HCT116 (cell line): ENCODE results near the gene KRTAP12-4. TPM values are rescaled to one million over a fixed set of nuclear protein-coding genes. Genes with fewer than 3 reads are reported as not detected.
"Not testable (repeated sequence)": the region's sequence is repeated elsewhere in the genome, so short reads cannot be mapped to it uniquely, and the experiment has no call there.

Experiments used
- ATAC-seq: fragments of 200-7000 bp; cut with Tn5 transposase; 2 replicates; pipeline ENCODE4 v1.9.1; 2020; ENCODE audit warnings: mild to moderate bottlenecking, moderate library complexity
- BruUV-seq: library from RNA; stranded (reverse); fragments of 400-500 nt; replicated peaks from 2 replicates; lab custom pipeline; 2021; lab: Mats Ljungman, UMichigan
- CTCF ChIA-PET: fragments of 300-600 bp; sonication (Branson Sonifier 250); formaldehyde crosslinking; loops from one replicate; lab custom pipeline; 2021; ENCODE audit warnings: antibody characterized with exemption; lab: Charles Lee
- POLR2A ChIA-PET: fragments of 300-600, 350-600 bp; sonication (Branson Sonifier 250); formaldehyde crosslinking; loops from one replicate; lab custom pipeline; 2021; ENCODE audit warnings: antibody characterized with exemption; lab: Charles Lee
- RAD21 ChIA-PET, 2 experiments: fragments of 300-600 bp; sonication (Branson Sonifier 250); formaldehyde crosslinking; loops; one replicate each; lab custom pipeline; 2023; ENCODE audit warnings: low total read pairs in 2 of 2; ENCODE audit not compliant: uncharacterized antibody in 2 of 2, unreplicated experiment in 2 of 2, low non-redundant PET in 1 of 2; lab: Charles Lee
- DNase-seq: peaks from one replicate; pipeline ENCODE4 v3.0.0-alpha.2; 2010; ENCODE audit warnings: low read depth, low spot score
- H2AFZ ChIP-seq: fragments of 200-600 bp; shearing (Covaris generic), sonication (generic); 2 replicates; pipeline ENCODE4 v1.6.1; 2017; ENCODE audit warnings: low read depth, mixed run types, mixed read lengths, antibody characterized with exemption, low read length; ENCODE audit not compliant: poor library complexity, severe bottlenecking
- H3K27ac ChIP-seq: 2 replicates; pipeline ENCODE4 v1.5.1; 2012; ENCODE audit warnings: low read depth, low read length
- H3K27me3 ChIP-seq: fragments of 200-600 bp; sonication (generic); 2 replicates; pipeline ENCODE4 v1.6.1; 2016; ENCODE audit warnings: mixed run types, low read length, mixed read lengths; ENCODE audit not compliant: insufficient read depth
- H3K36me3 ChIP-seq, 2 experiments: fragments of 200-500 bp in 1 of 2; fragments of 200-600 bp in 1 of 2; sonication (Bioruptor generic) in 1 of 2; sonication (generic) in 1 of 2; 2 replicates each; pipeline versions ENCODE4 v1.5.1 to v1.6.1; 2014 to 2016; ENCODE audit warnings: low read length in 2 of 2, inconsistent platforms in 1 of 2, mixed read lengths in 1 of 2, mixed run types in 1 of 2; ENCODE audit not compliant: insufficient read depth in 2 of 2, control insufficient read depth in 1 of 2
- H3K4me1 ChIP-seq, 2 experiments: fragments of 200-600 bp in 1 of 2; sonication (generic) in 1 of 2; 2 replicates each; pipeline versions ENCODE4 v1.5.1 to v1.6.1; 2012 to 2017; ENCODE audit warnings: low read length in 2 of 2, inconsistent platforms in 1 of 2, mild to moderate bottlenecking in 1 of 2, mixed read lengths in 1 of 2, mixed run types in 1 of 2, moderate library complexity in 1 of 2; ENCODE audit not compliant: insufficient read depth in 2 of 2, control insufficient read depth in 1 of 2
- H3K4me2 ChIP-seq: fragments of 200-600 bp; sonication (generic); 2 replicates; pipeline ENCODE4 v1.6.1; 2017; ENCODE audit warnings: mixed run types, low read length, mixed read lengths
- H3K4me3 ChIP-seq, 2 experiments: fragments of 200-600 bp in 1 of 2; sonication (generic) in 1 of 2; replicated peaks in 1 of 2; 2 replicates each; pipeline ENCODE4 v1.5.1; 2011 to 2016; ENCODE audit warnings: low read length in 2 of 2, control low read depth in 1 of 2, low read depth in 1 of 2, mild to moderate bottlenecking in 1 of 2, mixed read lengths in 1 of 2, mixed run types in 1 of 2
- H3K79me2 ChIP-seq: fragments of 200-600 bp; sonication (generic); 2 replicates; pipeline ENCODE4 v1.6.1; 2017; ENCODE audit warnings: mild to moderate bottlenecking, mixed run types, low read length, moderate library complexity, mixed read lengths; ENCODE audit not compliant: insufficient read depth
- H3K9ac ChIP-seq: fragments of 200-600 bp; sonication (generic); 2 replicates; pipeline ENCODE4 v1.6.1; 2016; ENCODE audit warnings: low read length, mixed read lengths
- H3K9me2 ChIP-seq: fragments of 200-600 bp; sonication (generic), shearing (Covaris generic); 2 replicates; pipeline ENCODE4 v1.6.1; 2017; ENCODE audit warnings: mixed run types, mild to moderate bottlenecking, moderate library complexity; ENCODE audit not compliant: insufficient read depth
- H3K9me3 ChIP-seq, 2 experiments: fragments of 200-500 bp in 1 of 2; fragments of 200-600 bp in 1 of 2; sonication (Bioruptor generic) in 1 of 2; sonication (generic) in 1 of 2; 2 replicates each; pipeline ENCODE4 v1.6.1; 2014 to 2017; ENCODE audit warnings: low read length in 2 of 2, mixed read lengths in 2 of 2, inconsistent platforms in 1 of 2, low read depth in 1 of 2, mild to moderate bottlenecking in 1 of 2, mixed run types in 1 of 2, moderate library complexity in 1 of 2; ENCODE audit not compliant: control insufficient read depth in 1 of 2, insufficient read depth in 1 of 2
- H4K20me1 ChIP-seq: fragments of 200-600 bp; sonication (generic), shearing (Covaris generic); 2 replicates; pipeline ENCODE4 v1.6.1; 2017; ENCODE audit warnings: mixed run types, mild to moderate bottlenecking, moderate library complexity; ENCODE audit not compliant: insufficient read depth
- ATF3 ChIP-seq: IDR thresholded peaks from 2 replicates; pipeline ENCODE4 v1.6.1; 2012
- CEBPB ChIP-seq: IDR thresholded peaks from 2 replicates; pipeline ENCODE4 v1.6.1; 2012; ENCODE audit warnings: low read depth
- EZH2phosphoT487 ChIP-seq: fragments of 200-600 bp; IDR thresholded peaks from 2 replicates; pipeline ENCODE4 v1.6.1; 2018; ENCODE audit warnings: antibody characterized with exemption, borderline replicate concordance
- FOSL1 ChIP-seq: IDR thresholded peaks from 2 replicates; pipeline ENCODE4 v1.6.1; 2012; ENCODE audit warnings: low read depth
- POLR2A ChIP-seq: IDR thresholded peaks from 2 replicates; pipeline ENCODE4 v1.7.0; 2011; ENCODE audit warnings: borderline replicate concordance; ENCODE audit not compliant: insufficient read depth, insufficient read length; ENCODE audit errors: extremely low read depth
- POLR2AphosphoS5 ChIP-seq: IDR thresholded peaks from 2 replicates; pipeline ENCODE4 v1.6.1; 2011; ENCODE audit warnings: mild to moderate bottlenecking, low read depth, low read length, moderate library complexity
- RAD21 ChIP-seq: IDR thresholded peaks from 2 replicates; pipeline ENCODE4 v1.6.1; 2012; ENCODE audit warnings: low read depth, mild to moderate bottlenecking
- SIN3A ChIP-seq: IDR thresholded peaks from 2 replicates; pipeline ENCODE4 v1.6.1; 2012; ENCODE audit warnings: low read depth
- YY1 ChIP-seq: IDR thresholded peaks from 2 replicates; pipeline ENCODE4 v1.6.1; 2011; ENCODE audit warnings: low read length, low read depth, moderate library complexity, mild to moderate bottlenecking; ENCODE audit not compliant: insufficient replicate concordance; ENCODE audit errors: extremely low read depth
- ZFX ChIP-seq: fragments of 450-650 bp; IDR thresholded peaks from 2 replicates; pipeline ENCODE4 v1.6.1; 2017
- intact Hi-C: fragments of 100-400 bp; cut with micrococcal nuclease; formaldehyde crosslinking; loops from 2 replicates; pipeline ENCODE4 v1.10.0; 2022
- total RNA-seq: library from RNA; stranded (reverse); gene quantifications from one replicate; pipeline ENCODE4 v1.2.1, GENCODE V29; 2021; ENCODE audit not compliant: unreplicated experiment

Gene KRTAP12-4
- total RNA-seq, 1 experiment from 2014 or later: not detected

GRCh38 chr21:44610157-44610843 lies 44.2 kb downstream of the KRTAP12-4 start:
- H3K4me3 ChIP-seq, BruUV-seq: not testable (repeated sequence)

GRCh38 chr21:44609193-44609592 lies 45.3 kb downstream of the KRTAP12-4 start:
- Histone ChIP-seq H3K27me3 (peaks cover 4% of the 10 kb centered on the region; the same call in 1 of the 2 replicates), H3K36me3 (no peaks in the 10 kb centered on the region), H3K4me2 (no peak overlapping the region), H3K9me2 (no peaks in the 10 kb centered on the region), H3K79me2 (no peaks in the 10 kb centered on the region), H4K20me1 (no peaks in the 10 kb centered on the region), H3K9ac (no peak overlapping the region), H2AFZ (no peak overlapping the region), H3K27ac (no peak overlapping the region), H3K4me3 (no peak overlapping the region), H3K9me3 (peaks cover 3 to 5% of the 10 kb centered on the region in 2 experiments; a peak in 2 of 4 replicates), H3K4me1 (no peaks in the 10 kb centered on the region)
- ATAC-seq: no peak
- CTCF ChIA-PET: no interaction called here
- BruUV-seq: no TSS peak
- TF ChIP-seq SIN3A: no peak
- no peak for DNase-seq
- POLR2A ChIA-PET: no interaction called here
- intact Hi-C loops: no loop called here
- RAD21 ChIA-PET: no interaction called here

More at GRCh38 chr21:44610157-44610843, 44.2 kb downstream of the KRTAP12-4 start:
- H3K36me3 ChIP-seq, intact Hi-C loops, H3K9ac ChIP-seq, H3K4me1 ChIP-seq, DNase-seq, RAD21 ChIA-PET, H3K9me3 ChIP-seq, H3K27ac ChIP-seq, H3K27me3 ChIP-seq, POLR2A ChIA-PET, H3K79me2 ChIP-seq, H2AFZ ChIP-seq, H3K9me2 ChIP-seq, CTCF ChIA-PET, ATAC-seq, H3K4me2 ChIP-seq, H4K20me1 ChIP-seq: not testable (repeated sequence)

- Histone ChIP-seq H3K9me2 (no peaks in the 10 kb centered on the region), H3K9me3 (peaks cover 0 to 5% of the 10 kb centered on the region in 2 experiments; a peak in 2 of 4 replicates), H2AFZ (no peak overlapping the region), H3K27me3 (peaks cover 11% of the 10 kb centered on the region; the same call in 1 of the 2 replicates), H3K27ac (no peak overlapping the region), H3K9ac (no peak overlapping the region), H4K20me1 (no peaks in the 10 kb centered on the region), H3K79me2 (no peaks in the 10 kb centered on the region), H3K4me3 (no peak overlapping the region), H3K4me1 (no peaks in the 10 kb centered on the region), H3K36me3 (no peaks in the 10 kb centered on the region), H3K4me2 (no peak overlapping the region)
- TF ChIP-seq RAD21: no peak
- no peak for TF ChIP-seq EZH2phosphoT487
- no peak for TF ChIP-seq YY1
- no peak for TF ChIP-seq FOSL1
- TF ChIP-seq ATF3: no peak
- TF ChIP-seq POLR2A: no peak
- TF ChIP-seq CEBPB: no peak
- TF ChIP-seq POLR2AphosphoS5: no peak
- TF ChIP-seq SIN3A: no peak
- no peak for TF ChIP-seq ZFX
- no peak for DNase-seq
- ChIA-PET RAD21 (no interaction called here), CTCF (no interaction called here), POLR2A (no interaction called here)
- no peak for ATAC-seq
- no TSS peak for BruUV-seq
- intact Hi-C loops: no loop called here
These were observed 48.0 kb downstream of the KRTAP12-4 start for GRCh38 chr21:44606495-44606894.
